Panc1 (cell line): ENCODE results near the gene KANK2. TPM values are rescaled to one million over a fixed set of nuclear protein-coding genes. Genes with fewer than 3 reads are reported as not detected.

ENCODE experiments used
- ATAC-seq: fragments of 200-7000 bp; cut with Tn5 transposase; 2 replicates; pipeline ENCODE4 v1.9.1; 2020; ENCODE audit warnings: mild to moderate bottlenecking, moderate library complexity
- BruUV-seq: library from RNA; stranded (reverse); fragments of 400-500 nt; replicated peaks from 2 replicates; lab custom pipeline; 2021; lab: Mats Ljungman, UMichigan
- CTCF ChIA-PET: fragments of 300-600 bp; sonication (Branson Sonifier 250); formaldehyde crosslinking; loops from one replicate; lab custom pipeline; 2022; ENCODE audit warnings: antibody characterized with exemption; lab: Charles Lee
- POLR2A ChIA-PET: fragments of 300-600 bp; sonication (Branson Sonifier 250); formaldehyde crosslinking; loops from one replicate; lab custom pipeline; 2022; ENCODE audit warnings: antibody characterized with exemption; lab: Charles Lee
- DNase-seq: peaks from one replicate; pipeline ENCODE4 v3.0.0-alpha.2; 2010; ENCODE audit warnings: low read depth, low spot score
- H3K27ac ChIP-seq: 2 replicates; pipeline ENCODE4 v1.5.1; 2011; ENCODE audit warnings: mild to moderate bottlenecking, low read length, inconsistent platforms
- H3K27me3 ChIP-seq: fragments of 200-500 bp; sonication (Bioruptor generic); 2 replicates; pipeline ENCODE4 v1.6.0; 2014; ENCODE audit warnings: low read length, inconsistent platforms; ENCODE audit not compliant: control insufficient read depth, insufficient read depth
- H3K36me3 ChIP-seq: fragments of 200-500 bp; sonication (Bioruptor generic); 2 replicates; pipeline ENCODE4 v1.5.1; 2014; ENCODE audit warnings: inconsistent platforms, mild to moderate bottlenecking, low read length, moderate library complexity; ENCODE audit not compliant: control insufficient read depth, insufficient read depth
- H3K4me1 ChIP-seq: 2 replicates; pipeline ENCODE4 v1.5.1; 2011; ENCODE audit warnings: inconsistent platforms, mild to moderate bottlenecking, low read length, moderate library complexity; ENCODE audit not compliant: control insufficient read depth, insufficient read depth
- H3K4me3 ChIP-seq, 2 experiments: 2 replicates each; pipeline ENCODE4 v1.5.1; 2011 to 2012; ENCODE audit warnings: low read depth in 2 of 2, low read length in 2 of 2, mild to moderate bottlenecking in 2 of 2, inconsistent platforms in 1 of 2, moderate library complexity in 1 of 2
- H3K9me3 ChIP-seq: fragments of 200-500 bp; sonication (Bioruptor generic); 2 replicates; pipeline ENCODE4 v1.5.1; 2014; ENCODE audit warnings: low read depth, mild to moderate bottlenecking, inconsistent platforms, low read length, moderate library complexity; ENCODE audit not compliant: control insufficient read depth, insufficient read depth
- POLR2AphosphoS5 ChIP-seq: IDR thresholded peaks from 2 replicates; pipeline ENCODE4 v1.6.1; 2012; ENCODE audit warnings: mild to moderate bottlenecking, low read depth, low read length, moderate library complexity
- REST ChIP-seq, 2 experiments: IDR thresholded peaks; 2 replicates each; pipeline ENCODE4 v1.6.1; 2011 to 2012; ENCODE audit warnings: low read depth in 2 of 2, control low read depth in 1 of 2, low read length in 1 of 2, mild to moderate bottlenecking in 1 of 2, moderate library complexity in 1 of 2; ENCODE audit not compliant: insufficient read depth in 1 of 2
- SIN3A ChIP-seq: IDR thresholded peaks from 2 replicates; pipeline ENCODE4 v1.6.1; 2012; ENCODE audit warnings: low read depth, mild to moderate bottlenecking, low read length, moderate library complexity, borderline replicate concordance; ENCODE audit not compliant: insufficient read depth
- in situ Hi-C: cut with HindIII; loops from 2 replicates; pipeline ENCODE4 v1.10.0; 2016; ENCODE audit warnings: low sequenced_read_pairs, low pct_unique_long_range_greater_than_20kb
- intact Hi-C: fragments of 100-400 bp; cut with micrococcal nuclease; formaldehyde crosslinking; loops from one replicate; pipeline ENCODE4 v1.10.0; 2022; ENCODE audit not compliant: unreplicated experiment
- total RNA-seq: library from RNA; stranded (reverse); gene quantifications from one replicate; pipeline ENCODE4 v1.2.1, GENCODE V29; 2021; ENCODE audit not compliant: unreplicated experiment

Gene KANK2
- total RNA-seq, 1 experiment from 2014 or later, result 121 TPM

GRCh38 chr19:11205939-11206570 lies 8.7 kb upstream of the KANK2 start:
- BruUV-seq, result no TSS peak
- TF ChIP-seq SIN3A (no peak), POLR2AphosphoS5 (no peak), REST (IDR thresholded peaks at IDR 0.05; ENCODE audit: insufficient read depth in 1 of 2, low read depth in 2 of 2, low read length in 1 of 2) (no peak)

GRCh38 chr19:11204943-11205349 lies 7.6 kb upstream of the KANK2 start:
- no peak overlapping the region for H3K4me3 ChIP-seq
- BruUV-seq, result no TSS peak

More at GRCh38 chr19:11205939-11206570, 8.7 kb upstream of the KANK2 start:
- no peaks in the 10 kb centered on the region for H3K36me3 ChIP-seq
- DNase-seq (no peak), ATAC-seq (no peak)
- no peak overlapping the region for H3K4me3 ChIP-seq
- CTCF ChIA-PET, result no interaction called here
- POLR2A ChIA-PET, result no interaction called here
- H3K4me1 ChIP-seq, result peaks cover 5% of the 10 kb centered on the region; the same call in 1 of the 2 replicates
- intact Hi-C loops, result no loop called here
- in situ Hi-C loops, result no loop called here
- no peaks in the 10 kb centered on the region for H3K9me3 ChIP-seq
- no peak overlapping the region for H3K27ac ChIP-seq
- no peaks in the 10 kb centered on the region for H3K27me3 ChIP-seq

More at GRCh38 chr19:11204943-11205349, 7.6 kb upstream of the KANK2 start:
- DNase-seq, result no peak
- no peak for ATAC-seq
- no peaks in the 10 kb centered on the region for H3K9me3 ChIP-seq
- no peak overlapping the region for H3K27ac ChIP-seq
- ChIA-PET POLR2A (no interaction called here), CTCF (no interaction called here)
- no peak for TF ChIP-seq POLR2AphosphoS5
- TF ChIP-seq SIN3A, result no peak
- no peak for TF ChIP-seq REST (IDR thresholded peaks at IDR 0.05; ENCODE audit: insufficient read depth in 1 of 2, low read depth in 2 of 2, low read length in 1 of 2)
- peaks cover 5% of the 10 kb centered on the region; the same call in 1 of the 2 replicates for H3K4me1 ChIP-seq
- intact Hi-C loops (loop anchor here (5.0 kb wide), 1 partner anchor 68 kb away; no protein-coding TSS in a partner anchor), in situ Hi-C loops (no loop called here)
- no peaks in the 10 kb centered on the region for H3K27me3 ChIP-seq
- no peaks in the 10 kb centered on the region for H3K36me3 ChIP-seq
